MM.1S (cell line): Measurements from ENCODE around the gene GON4L.

ENCODE experiments used
- DNase-seq: peaks from one replicate; pipeline ENCODE4 v3.0.0-alpha.2; 2015
- H2AFZ ChIP-seq: fragments of 300-600 bp; sonication (generic); 2 replicates; pipeline ENCODE4 v1.6.0; 2016; ENCODE audit warnings: antibody characterized with exemption, low read length
- H3F3A ChIP-seq: fragments of 300-600 bp; sonication (generic); 2 replicates; pipeline ENCODE4 v1.6.1; 2016; ENCODE audit warnings: mild to moderate bottlenecking, antibody characterized with exemption, low read length, moderate library complexity, mixed read lengths; ENCODE audit not compliant: insufficient read depth
- H3K27ac ChIP-seq: fragments of 300-600 bp; sonication (generic); 2 replicates; pipeline ENCODE4 v1.5.1; 2016; ENCODE audit warnings: mild to moderate bottlenecking, low read length
- H3K27me3 ChIP-seq: fragments of 300-600 bp; sonication (generic); replicated peaks from 2 replicates; pipeline ENCODE4 v1.6.0; 2016; ENCODE audit warnings: low read length; ENCODE audit not compliant: insufficient read depth
- H3K36me3 ChIP-seq: fragments of 300-600 bp; sonication (generic); replicated peaks from 2 replicates; pipeline ENCODE4 v1.6.1; 2016; ENCODE audit warnings: mild to moderate bottlenecking, low read length, mixed read lengths; ENCODE audit not compliant: insufficient read depth
- H3K4me1 ChIP-seq: fragments of 300-600 bp; sonication (generic); 2 replicates; pipeline ENCODE4 v1.6.1; 2016; ENCODE audit warnings: low read length, mixed read lengths
- H3K4me2 ChIP-seq: fragments of 300-600 bp; sonication (generic); 2 replicates; pipeline ENCODE4 v1.6.0; 2016; ENCODE audit warnings: low read depth, low read length
- H3K4me3 ChIP-seq: fragments of 300-600 bp; sonication (generic); 2 replicates; pipeline ENCODE4 v1.5.1; 2016; ENCODE audit warnings: low read length, mixed read lengths
- H3K79me2 ChIP-seq: fragments of 300-600 bp; sonication (generic); 2 replicates; pipeline ENCODE4 v1.6.1; 2016; ENCODE audit warnings: mixed run types, low read length, mixed read lengths
- H3K9ac ChIP-seq: fragments of 300-600 bp; sonication (generic); 2 replicates; pipeline ENCODE4 v1.6.1; 2016; ENCODE audit warnings: low read length, mixed read lengths
- H3K9me2 ChIP-seq: fragments of 300-600 bp; sonication (generic); replicated peaks from 2 replicates; pipeline ENCODE4 v1.6.1; 2016; ENCODE audit warnings: mild to moderate bottlenecking, low read length, mixed read lengths; ENCODE audit not compliant: insufficient read depth
- H3K9me3 ChIP-seq: fragments of 300-600 bp; sonication (generic); replicated peaks from 2 replicates; pipeline ENCODE4 v1.6.1; 2016; ENCODE audit warnings: mild to moderate bottlenecking, low read length, mixed read lengths; ENCODE audit not compliant: insufficient read depth
- H4K20me1 ChIP-seq: fragments of 300-600 bp; sonication (generic); 2 replicates; pipeline ENCODE4 v1.6.1; 2016; ENCODE audit warnings: mild to moderate bottlenecking, low read length, moderate library complexity, mixed read lengths; ENCODE audit not compliant: insufficient read depth
- CTCF ChIP-seq: fragments of 300-600 bp; sonication (generic); IDR thresholded peaks from 2 replicates; pipeline ENCODE4 v1.5.1; 2016; ENCODE audit warnings: antibody characterized with exemption, low read length, mixed read lengths
- EZH2 ChIP-seq: fragments of 300-600 bp; sonication (generic); optimal IDR thresholded peaks from 2 replicates; pipeline ENCODE3; 2017; ENCODE audit warnings: low read depth, mild to moderate bottlenecking, antibody characterized with exemption, low read length, mixed read lengths
- EZH2phosphoT487 ChIP-seq: fragments of 300-600 bp; sonication (generic); IDR thresholded peaks from 2 replicates; pipeline ENCODE4 v1.6.1; 2018; ENCODE audit warnings: antibody characterized with exemption, low read length

Gene GON4L

GRCh38 chr1:155827450-155827849 lies 29.6 kb downstream of the GON4L start:
- Histone ChIP-seq H3K9me2 (no peaks in the 10 kb centered on the region), H3K4me2 (no peak overlapping the region), H3K27ac (no peak overlapping the region), H3K79me2 (peaks cover 3% of the 10 kb centered on the region; the same call in 1 of the 2 replicates), H4K20me1 (no peaks in the 10 kb centered on the region), H2AFZ (no peak overlapping the region), H3K9me3 (no peaks in the 10 kb centered on the region), H3K4me3 (no peak overlapping the region), H3F3A (no peaks in the 10 kb centered on the region), H3K27me3 (no peaks in the 10 kb centered on the region), H3K4me1 (no peaks in the 10 kb centered on the region), H3K9ac (no peak overlapping the region), H3K36me3 (no peaks in the 10 kb centered on the region; the same call in 1 of the 2 replicates)
- DNase-seq, result no peak
- TF ChIP-seq CTCF (no peak), EZH2phosphoT487 (no peak), EZH2 (no peak)

GRCh38 chr1:155816351-155816750 lies 40.7 kb downstream of the GON4L start:
- H3K79me2 ChIP-seq, result 0 out of 2 replicates have a peak, but pooled peaks cover 4% of the 10 kb centered on the region
- peaks cover 19% of the 10 kb centered on the region for H3F3A ChIP-seq
- peak; percentile 67 for DNase-seq
- H3K4me2 ChIP-seq, result peak overlapping the region; percentile 51
- TF ChIP-seq EZH2phosphoT487 (no peak), CTCF (no peak), EZH2 (no peak)
- no peaks in the 10 kb centered on the region for H3K9me3 ChIP-seq
- no peaks in the 10 kb centered on the region for H3K9me2 ChIP-seq
- peak overlapping the region; percentile 25 for H3K4me3 ChIP-seq
- peaks cover 25% of the 10 kb centered on the region for H3K4me1 ChIP-seq
- no peaks in the 10 kb centered on the region for H3K27me3 ChIP-seq
- H3K9ac ChIP-seq, result peak overlapping the region; percentile 21; the same call in 1 of the 2 replicates
- H3K36me3 ChIP-seq, result peaks cover 29% of the 10 kb centered on the region
- no peak overlapping the region for H2AFZ ChIP-seq
- H4K20me1 ChIP-seq, result no peaks in the 10 kb centered on the region
- H3K27ac ChIP-seq, result peak overlapping the region; percentile 73

GRCh38 chr1:155813672-155814071 lies 43.3 kb downstream of the GON4L start:
- TF ChIP-seq EZH2phosphoT487 (no peak), CTCF (no peak), EZH2 (no peak)
- no peaks in the 10 kb centered on the region for H4K20me1 ChIP-seq

More at GRCh38 chr1:155813672-155814071, 43.3 kb downstream of the GON4L start:
- no peak overlapping the region for H3K9ac ChIP-seq
- no peak for DNase-seq
- H3K9me2 ChIP-seq, result no peaks in the 10 kb centered on the region
- no peaks in the 10 kb centered on the region for H3K9me3 ChIP-seq
- H3K36me3 ChIP-seq, result peaks cover 21% of the 10 kb centered on the region
- no peak overlapping the region for H3K4me2 ChIP-seq
- H3K79me2 ChIP-seq, result 0 out of 2 replicates have a peak, but pooled peaks cover 4% of the 10 kb centered on the region
- H3K4me1 ChIP-seq, result peaks cover 25% of the 10 kb centered on the region
- H2AFZ ChIP-seq, result no peak overlapping the region
- no peaks in the 10 kb centered on the region for H3K27me3 ChIP-seq
- H3K27ac ChIP-seq, result no peak overlapping the region
- H3F3A ChIP-seq, result peaks cover 19% of the 10 kb centered on the region
- no peak overlapping the region for H3K4me3 ChIP-seq
